NCI-H2171 treated with DMSO at 0.1 percent for 48 hours (cell line): ENCODE results near the gene SLC27A5.
"Not testable (repeated sequence)": the region's sequence is repeated elsewhere in the genome, so short reads cannot be mapped to it uniquely, and the experiment has no call there.

ENCODE experiments used
- DNase-seq: peaks from one replicate; lab custom pipeline; 2025; lab: John Stamatoyannopoulos, UW

Gene SLC27A5

DNA sequence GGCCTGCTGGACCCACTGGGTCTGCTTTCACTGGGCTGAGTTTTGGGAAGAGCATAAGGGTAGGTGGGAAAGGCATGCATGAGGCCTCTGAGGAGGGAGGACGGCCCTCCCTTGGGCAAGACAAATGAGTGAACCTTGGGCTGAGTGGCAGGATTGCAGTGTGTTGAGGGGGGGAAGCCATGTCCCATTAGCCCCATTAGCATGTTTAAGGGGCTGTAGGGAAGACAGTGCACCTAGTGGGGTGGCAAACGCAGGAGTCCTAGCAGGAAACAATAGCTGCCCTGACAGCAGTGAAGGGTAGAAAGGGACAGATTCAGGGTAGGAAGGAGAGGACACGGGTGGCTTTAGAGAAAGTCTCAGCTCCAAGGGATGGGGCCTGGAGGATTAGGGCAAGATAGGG is 10.9 kb upstream of the SLC27A5 start:
- no peak for DNase-seq

DNA sequence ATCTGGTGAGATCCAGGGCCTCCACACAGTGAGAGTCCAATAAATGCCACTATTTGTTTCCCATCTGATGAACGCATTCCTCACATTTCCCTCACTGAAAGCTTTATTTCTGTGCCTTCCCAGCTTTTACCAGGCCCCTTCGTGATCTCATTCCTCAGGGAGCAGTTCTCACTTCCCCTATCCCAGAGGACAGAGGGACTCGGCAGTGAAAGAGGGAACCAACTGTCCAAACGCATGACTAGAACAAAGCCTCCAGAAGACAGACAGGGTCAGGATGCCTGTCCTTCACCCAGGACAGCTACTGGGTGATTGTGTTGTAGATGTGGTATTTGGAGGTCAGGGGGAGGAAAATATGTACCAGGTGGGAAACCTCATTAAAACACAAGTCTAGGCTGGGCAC is 9.9 kb upstream of the SLC27A5 start:
- DNase-seq = no peak

DNA sequence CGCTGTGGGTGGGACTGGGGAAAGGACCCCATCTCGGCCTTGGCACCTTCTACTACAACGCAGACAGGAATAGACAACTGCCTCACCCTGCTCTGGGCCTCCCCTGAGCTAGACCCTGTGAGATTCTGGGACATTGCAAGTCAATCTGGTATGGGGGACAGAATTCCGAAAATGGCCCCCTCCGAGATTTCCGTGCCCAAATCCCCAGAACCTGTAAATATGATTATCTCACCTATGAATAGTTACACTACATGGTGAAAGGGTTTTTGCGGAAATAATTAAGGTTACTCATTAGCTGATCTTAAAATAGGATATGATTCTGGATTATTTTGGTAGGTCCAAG is 8.4 kb upstream of the SLC27A5 start:
- no peak for DNase-seq

DNA sequence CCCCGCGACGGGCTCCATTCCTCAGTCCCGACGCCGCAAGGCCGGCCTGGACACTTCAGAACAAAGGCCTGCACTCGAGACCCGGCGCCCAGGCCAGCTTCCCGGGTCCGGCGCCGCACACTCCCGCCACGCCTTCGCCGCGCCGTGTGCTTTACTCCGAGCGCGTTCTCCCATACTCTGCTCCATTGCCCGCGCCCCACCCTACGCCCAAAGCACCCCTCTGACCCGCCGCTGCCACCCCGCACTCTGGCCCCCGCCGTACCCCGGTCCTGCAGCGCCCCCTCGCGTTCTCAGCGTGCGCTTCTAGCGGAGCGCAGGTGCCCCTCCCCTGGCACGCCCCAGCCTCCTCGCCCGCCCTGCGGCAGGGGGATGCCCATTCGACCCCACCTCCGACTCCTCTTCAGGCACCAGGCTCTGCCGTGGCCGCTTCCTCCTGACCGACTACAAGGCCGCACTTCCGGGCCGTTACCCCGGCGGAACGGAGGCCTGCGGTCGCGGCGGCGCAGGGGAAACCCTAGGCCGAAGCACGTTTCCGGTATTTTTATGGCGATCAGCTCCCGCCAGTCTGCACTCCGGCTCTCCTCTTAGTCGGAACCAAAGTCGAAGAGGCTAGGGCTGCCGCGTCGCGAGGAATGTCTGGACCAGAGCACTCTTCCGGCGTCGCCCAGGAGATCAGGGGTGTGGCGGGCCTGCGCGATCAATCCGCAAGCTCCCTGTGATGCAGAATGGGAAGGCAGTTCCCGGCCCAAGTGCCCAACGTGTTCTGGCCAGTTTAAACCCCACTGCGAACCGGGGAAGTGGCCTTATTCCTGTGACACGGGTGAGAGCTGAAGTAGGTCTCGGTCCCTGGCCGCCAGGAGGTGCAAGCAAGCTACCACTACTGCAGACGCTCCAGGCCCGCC is 7.8 kb upstream of the SLC27A5 start, which contains the start of gene ZBTB45:
ZBTB45 (minus strand) TSS at position 456 of the 902 bp plus-strand sequence. CDS start 2,137 bp downstream, outside the sequence.
- DNase-seq = peak; percentile 99

DNA sequence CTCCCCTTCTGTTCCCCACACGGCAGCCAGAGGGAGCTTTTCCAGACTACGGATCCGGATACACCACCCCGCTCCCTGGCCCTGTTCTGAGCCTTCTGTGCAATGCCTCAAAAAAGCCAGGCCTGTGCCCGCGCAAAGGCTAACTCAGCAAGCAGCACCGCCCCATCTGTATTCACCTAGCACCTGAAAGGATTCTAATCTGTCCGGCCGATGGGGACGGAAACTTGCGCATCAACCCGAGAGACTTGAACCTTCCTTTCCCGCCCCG is 7.2 kb upstream of the SLC27A5 start:
- peak; percentile 77 for DNase-seq

DNA sequence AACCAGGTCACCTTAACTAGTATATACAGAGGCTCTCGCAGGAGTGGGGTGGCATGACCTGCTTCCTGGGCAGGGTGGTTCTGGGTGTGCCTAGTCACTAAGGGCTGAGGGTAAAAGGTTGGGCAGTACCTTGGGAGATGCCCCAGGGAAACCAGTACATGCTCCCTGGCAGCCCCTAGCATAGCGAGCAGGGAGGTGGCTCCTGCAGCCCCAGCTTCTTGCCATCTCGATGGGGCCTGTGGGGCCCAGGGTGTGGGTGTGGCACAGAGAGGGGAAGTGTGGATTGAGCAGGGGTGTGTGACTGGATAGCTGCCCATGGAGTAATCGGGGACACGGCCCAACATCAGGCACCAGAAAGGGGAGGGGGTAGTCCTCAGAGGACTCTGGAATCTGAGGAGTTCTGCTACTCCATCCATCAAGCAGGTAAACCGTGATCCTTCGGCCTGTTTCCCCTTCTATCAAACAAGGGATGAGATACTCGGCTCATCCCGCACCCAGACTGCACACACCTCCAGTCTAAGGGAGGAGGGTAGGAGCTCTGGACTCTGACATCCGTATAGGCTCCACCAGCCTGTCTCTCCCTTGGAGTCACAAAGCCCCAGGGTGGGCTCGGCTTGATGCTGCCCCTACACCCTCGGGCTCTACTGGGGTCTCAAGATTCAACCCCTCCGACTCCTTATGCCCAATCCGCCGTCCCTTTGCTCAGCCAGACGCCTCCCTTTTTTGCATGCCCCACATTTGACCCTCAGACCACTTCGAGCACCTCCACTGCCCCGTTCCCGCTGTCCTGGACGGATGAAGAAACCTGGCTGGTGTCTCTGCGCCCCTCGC is 6.7 kb upstream of the SLC27A5 start:
- DNase-seq = no peak

DNA sequence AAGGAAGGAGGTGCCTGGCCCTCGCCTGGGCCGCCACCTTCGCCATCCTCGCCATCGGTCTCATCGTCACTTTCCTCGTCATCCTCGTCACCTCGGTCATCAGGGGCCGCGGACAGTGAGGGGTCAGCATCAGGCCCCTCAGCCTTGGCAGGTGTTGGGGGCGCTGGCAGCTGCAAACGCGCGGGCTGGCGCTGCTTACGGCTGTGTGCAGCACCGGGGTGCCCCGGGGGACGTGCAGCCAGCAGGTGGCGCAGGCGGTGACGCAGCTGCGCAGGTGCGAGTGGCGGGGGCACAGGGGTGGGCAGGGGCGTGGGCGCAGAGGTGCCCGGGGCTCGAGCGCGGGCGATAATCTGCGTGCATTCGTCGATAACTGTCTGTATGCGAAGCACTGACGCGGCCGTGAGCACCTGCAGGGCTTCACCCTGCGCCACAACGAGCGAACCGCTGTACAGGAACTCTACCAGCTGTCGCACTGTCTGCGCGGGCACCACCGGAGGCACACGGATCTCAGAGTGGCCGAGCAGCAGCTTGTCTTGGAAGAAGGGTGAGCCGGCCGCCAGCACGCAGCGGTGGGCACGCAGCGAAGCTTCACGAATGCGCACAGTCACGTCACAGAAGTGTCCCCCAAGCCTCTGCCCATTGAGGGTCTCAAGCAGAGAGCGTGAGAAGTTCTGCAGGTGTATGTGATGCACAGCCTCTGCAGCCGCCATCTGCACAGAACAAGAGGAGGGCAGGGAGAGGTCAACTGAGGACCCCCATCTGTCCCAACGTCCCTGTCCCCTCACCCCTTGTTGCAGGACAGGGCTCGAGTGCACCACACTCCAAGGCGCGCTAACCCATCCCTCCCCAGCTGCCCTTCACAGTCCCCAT is 5.4 kb upstream of the SLC27A5 start:
- DNase-seq = no peak

DNA sequence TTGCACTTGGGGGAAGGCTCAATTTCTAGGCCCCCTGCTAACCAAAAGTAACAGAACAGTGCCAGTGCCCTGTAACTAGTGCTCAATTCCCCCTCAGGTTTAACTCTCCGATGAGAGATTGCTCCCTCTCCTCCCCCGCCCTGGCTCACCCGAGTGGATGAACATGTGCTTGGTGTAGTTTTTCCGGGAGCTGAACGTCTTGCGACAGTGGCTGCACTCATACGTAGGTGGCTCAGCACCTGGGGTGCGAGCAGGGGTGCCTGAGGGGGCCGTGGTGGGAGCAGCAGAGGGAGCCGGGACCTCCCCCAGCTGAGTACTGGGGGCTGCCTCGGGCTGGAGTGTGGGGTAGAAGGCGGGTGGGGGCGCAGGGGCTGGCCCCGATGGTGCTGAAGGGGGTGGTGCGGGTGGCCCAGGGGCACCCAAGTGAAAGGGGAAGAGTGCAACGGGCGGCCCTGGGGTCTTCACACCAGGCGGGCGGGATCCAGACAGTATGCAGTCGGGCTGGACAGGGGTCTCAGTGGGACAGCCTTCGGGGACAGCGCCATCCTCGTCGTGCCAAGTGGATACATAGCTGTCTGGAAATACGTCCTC is 4.5 kb upstream of the SLC27A5 start:
- no peak for DNase-seq

DNA sequence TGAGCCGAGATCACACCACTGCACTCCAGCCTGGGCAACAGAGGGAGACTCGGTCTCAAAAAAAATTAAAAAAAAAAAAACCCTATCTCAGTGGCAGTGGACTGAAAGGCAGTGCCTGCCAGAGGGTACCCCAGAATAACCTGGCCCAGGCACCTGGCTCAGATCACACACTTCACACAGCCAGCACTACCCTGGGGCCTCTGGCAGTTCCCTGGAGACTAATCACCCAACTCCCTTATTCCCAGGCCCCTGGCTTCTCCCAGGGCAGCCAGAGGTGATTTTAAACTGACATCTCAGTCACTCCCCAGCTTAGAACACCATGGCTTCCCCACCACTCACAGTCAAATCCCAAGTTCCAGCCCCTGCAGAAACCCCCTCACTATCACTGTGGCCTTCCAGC is 3.5 kb upstream of the SLC27A5 start:
- DNase-seq = no peak

DNA sequence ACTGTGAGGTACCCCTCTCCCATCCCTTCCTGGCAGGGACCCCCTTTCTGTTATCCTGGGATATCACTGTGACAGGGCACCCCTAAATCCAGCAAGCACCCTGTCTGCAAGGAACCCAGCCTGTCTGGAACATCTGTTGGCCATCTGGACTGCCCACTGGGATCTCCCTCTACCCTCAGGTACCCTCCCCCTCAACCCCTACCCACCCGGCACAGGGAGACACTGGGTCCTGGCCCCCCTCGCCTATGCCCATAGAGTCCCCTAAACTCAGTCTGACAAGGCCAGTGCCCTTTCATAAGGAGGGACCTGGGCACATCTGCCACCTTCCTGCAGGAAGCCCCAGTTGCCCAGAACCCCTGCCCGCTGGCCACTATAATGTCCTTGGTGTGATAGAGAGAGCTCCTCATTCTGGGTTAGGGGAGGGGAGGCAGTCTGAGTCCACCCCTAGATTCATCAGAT is 2.8 kb upstream of the SLC27A5 start:
- no peak for DNase-seq

DNA sequence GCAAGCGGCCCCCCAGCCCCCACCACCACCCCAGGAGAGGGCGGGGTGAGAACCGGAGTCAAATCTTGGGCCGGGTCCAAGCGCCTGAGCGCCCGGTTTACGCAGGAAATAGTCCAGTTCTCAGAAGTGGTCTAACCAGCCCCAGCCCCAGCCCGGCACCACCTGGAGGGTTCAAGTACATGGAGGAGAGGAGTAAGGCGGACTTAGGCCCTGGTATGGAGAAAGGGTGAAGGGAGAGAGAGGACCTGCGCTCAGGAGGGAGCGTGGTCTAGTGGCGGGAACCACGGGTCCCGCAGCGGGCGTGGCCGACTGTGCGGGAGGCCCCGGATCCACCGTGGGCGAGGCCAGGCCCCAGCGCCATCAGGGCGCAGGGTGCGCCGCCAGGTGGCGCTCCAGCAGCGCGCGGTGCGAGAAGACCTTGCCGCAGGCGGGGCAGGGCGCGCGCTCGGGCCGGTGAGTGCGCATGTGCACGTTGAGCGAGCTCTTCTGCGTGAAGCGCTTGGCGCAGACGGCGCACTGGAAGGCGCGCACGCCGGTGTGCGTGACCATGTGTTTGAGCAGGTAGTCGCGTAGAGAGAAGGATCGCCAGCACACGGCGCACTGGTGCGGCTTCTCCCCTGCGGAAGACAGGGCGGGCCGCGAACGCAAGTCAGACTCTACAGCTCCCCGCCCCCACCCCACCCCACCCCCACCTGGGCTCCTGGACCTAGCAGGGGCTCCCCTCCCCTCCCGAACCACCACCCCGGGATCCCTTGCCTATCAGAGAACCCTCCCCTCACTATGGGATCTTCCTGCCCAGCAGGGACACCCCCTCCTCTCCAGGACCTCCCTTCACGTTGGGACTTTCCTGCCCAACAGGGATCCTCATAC is 2.1 kb upstream of the SLC27A5 start:
- DNase-seq = peak; percentile 78

DNA sequence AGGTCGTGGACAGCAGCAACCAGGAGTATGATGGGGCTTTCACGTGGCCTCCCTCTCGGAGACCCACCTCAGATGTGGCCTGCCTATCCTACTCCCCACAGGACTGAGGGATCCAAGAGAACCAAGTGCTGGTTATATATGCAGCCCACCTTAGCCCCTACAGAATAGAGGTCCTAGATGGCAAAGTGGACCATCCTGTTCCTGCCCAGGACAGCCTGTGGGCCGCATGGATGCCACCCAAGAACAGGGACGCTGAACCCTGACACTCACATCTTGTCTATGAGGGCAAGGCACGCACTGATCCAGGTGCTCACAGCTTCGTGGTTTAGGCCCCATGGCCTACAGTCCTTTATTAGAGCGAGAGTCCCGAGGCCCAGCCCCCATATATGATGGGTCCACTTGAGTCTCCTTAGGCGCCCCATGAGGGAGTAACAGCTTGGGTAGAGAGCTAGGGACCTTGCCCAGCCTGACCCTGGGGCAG is 1.5 kb upstream of the SLC27A5 start:
- DNase-seq = no peak

DNA sequence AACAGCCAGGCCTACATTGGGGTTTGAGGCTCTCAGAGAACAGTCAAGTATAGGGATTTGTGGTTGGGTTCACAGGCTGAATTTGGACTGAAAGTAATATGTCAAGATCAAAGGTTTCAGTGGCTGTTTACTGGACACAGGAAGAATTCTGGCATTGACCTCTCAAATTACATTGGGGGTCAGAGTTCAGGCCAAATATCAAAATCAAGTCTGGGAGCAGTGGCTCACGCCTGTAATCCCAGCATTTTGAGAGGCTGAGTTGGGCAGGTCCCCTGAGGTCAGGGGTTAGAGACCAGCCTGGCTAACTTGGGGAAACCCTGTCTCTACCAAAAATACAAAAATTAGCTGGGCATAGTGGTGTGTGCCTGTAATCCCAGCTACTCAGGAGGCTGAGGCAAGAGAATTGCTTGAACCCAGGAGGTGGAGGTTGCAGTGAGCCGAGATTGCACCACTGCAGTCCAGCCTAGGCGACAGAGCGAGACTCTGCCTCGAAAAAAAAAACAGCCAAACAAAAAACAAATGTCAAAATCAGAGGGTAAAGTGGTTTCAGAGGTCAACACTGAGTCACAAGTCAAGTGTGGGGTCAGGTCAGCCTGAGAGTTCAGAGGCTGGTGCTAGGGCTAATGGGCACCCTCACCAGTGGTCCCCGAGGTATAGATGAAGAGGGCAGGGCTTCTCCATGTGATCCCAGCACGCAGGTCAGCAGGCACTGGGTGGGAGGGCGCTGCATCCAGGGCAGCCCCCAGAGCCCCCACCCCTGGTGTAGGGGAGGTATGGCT is 1.5 kb downstream of the SLC27A5 start:
- no peak for DNase-seq

DNA sequence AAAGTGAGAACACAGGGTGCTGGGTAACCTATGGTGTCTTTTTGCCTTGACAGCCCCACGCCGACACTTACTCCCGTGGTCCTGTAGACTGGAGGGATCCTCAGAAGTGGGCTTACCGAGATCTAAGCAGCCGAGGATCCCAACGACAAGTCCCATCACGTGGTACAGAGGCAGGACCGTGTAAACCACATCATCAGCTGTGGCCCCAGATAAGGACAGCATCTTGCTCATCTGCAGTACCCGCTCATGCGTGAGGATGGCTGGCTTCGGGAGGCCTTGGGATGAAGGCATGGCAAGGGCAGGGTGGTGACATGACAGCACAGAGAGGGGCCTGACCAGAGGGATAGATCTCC is 2.1 kb downstream of the SLC27A5 start:
- no peak for DNase-seq

DNA sequence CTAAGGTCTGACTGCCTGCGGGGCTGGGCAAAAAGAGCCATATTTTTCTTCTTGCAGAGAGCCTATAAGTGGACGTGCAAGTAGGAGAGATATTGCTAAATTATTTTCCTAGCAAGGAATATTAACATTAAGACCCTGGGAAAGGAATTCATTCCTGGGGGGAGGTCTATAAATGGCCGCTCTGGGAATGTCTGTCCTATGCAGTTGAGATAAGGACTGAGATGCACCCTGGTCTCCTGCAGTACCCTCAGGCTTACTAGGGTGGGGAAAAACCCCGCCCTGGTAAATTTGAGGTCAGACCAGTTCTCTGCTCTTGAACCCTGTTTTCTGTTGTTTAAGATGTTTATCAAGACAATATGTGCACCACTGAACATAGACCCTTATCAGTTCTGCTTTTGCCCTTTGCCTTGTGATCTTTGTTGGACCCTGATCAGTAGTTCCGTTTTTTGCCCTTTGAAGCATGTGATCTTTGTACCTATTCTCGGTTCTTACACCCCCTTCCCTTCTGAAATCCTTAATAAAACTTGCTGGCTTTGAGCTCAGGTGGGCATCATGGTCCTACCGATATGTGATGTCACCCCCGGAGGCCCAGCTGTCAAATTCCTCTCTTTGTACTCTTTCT is 4.1 kb downstream of the SLC27A5 start:
- DNase-seq = not testable (repeated sequence)

DNA sequence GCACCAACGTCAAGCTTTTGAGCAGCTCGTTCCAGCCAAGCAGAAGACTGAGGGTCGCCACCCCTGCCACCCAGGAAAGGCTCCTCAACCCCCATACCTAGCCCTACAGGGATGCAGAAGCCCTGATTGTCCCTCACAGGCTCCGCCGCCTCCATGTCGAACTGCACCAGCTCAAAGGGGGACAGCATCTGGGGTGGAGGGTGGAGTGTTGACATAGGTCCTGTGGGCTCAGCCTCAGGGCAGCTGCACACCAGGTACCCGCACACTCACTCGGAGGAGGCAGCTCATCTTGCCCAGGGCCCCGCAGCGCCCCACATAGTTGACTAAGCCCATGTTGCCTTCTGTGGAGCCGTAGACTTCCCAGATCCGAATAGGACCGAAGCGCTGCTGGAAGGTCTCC is 11.6 kb downstream of the SLC27A5 start:
- DNase-seq = no peak

DNA sequence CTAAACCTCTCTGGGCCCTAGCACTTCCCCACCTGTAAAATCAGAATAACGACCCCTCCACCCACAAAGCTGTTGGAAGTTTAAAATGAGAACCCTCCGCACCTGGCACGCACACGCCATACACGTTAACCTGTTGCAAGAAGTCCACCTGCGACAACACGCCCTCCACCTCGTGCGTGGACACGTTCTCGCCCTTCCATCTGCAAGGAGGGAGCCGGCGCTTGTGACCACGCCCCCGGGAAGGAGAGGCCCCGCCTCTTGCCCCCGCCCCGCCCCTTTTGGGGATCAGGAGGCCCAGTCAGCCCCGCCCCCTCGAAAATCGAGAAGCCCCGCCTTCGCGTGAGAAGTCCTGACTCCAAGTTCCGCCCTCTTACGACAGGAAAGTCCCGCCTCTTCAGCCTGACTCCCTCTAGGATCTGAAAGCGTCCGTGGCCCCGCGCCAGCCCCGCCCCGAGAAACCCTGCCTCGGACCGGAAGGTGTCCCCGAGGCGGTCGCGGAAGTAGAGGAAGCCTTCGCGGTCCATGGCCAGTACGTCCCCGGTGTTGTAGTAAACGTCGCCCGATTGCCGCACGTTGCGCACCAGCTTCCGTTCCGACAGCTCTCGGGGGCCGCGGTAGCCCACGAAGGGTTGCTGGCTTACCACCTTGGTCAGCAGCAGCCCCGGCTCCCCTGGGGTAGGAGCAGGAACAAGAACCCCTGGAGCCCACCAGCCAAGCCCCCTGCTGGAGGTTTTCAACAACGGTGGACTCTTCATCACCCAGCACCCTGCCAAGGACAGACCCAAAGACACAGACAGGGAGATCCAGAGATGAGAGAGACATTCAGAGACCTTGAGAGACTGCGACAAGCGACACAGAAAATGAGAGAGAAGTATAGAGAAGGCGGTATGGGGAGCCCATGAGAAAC is 12.5 kb downstream of the SLC27A5 start:
- peak; percentile 98 for DNase-seq

DNA sequence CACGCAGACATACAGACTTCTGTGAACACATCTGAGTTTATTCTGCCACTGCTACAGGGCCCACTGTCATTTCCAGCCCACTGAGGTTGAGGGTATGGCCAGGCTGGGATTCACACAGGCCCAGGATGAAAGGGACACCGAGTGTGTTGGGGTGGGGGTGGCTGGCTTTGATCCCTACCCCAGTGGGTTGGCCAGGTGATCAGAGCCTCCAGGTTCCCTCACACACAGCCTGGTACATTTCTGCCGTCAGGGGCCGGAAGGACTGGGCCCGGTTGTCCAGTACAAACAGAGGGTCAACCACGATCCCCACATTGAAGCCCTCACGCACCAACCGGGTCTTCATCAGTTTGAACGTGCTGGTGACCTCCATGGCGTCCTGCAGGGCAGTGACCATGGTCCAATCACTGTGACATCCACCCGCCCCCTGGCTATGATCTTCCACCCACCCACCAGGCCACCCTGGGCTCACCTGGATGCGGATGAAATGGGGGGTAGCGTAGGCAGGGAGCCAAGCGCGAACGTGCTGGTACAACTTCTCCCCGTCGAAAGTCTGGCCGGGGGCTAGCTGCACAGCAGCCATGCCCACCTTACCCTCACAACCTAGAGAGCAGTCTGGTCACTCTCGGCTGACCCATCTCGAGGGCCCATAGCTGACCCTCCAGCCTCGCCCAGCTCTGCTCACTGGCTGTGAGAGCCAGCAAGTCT is 13.3 kb downstream of the SLC27A5 start:
- no peak for DNase-seq
